Measurements from ENCODE around the gene PRUNE2.
"Not testable (repeated sequence)": the region's sequence is repeated elsewhere in the genome, so short reads cannot be mapped to it uniquely, and the experiment has no call there.

The PRUNE2 gene

GRCh38 chr9:76681556-76681955 lies 224.4 kb downstream of the PRUNE2 start:
- Histone ChIP-seq H3K4me3 (ENCODE audit: low read length) (no peak overlapping the region), H3K9ac (ENCODE audit: low read depth, low read length) (no peak overlapping the region), H3K4me1 (ENCODE audit: insufficient read depth, low read length) (no peaks in the 10 kb centered on the region), H3K36me3 (ENCODE audit: insufficient read depth, low read length) (no peaks in the 10 kb centered on the region), H3K27ac (ENCODE audit: low read depth, low read length) (no peak overlapping the region), H3K9me3 (ENCODE audit: insufficient read depth, low read depth, low read length) (no peaks in the 10 kb centered on the region), H3K27me3 (ENCODE audit: insufficient read depth, low read length) (no peaks in the 10 kb centered on the region)
- 93% methylated on average over 2 of the region's 2 CpGs for WGBS

GRCh38 chr9:76680716-76681425 lies 225.0 kb downstream of the PRUNE2 start:
- H3K9ac ChIP-seq (ENCODE audit: low read depth, low read length), result no peak overlapping the region
- 92% methylated on average over 9 of the region's 10 CpGs for WGBS
- H3K27ac ChIP-seq (ENCODE audit: low read depth, low read length), result no peak overlapping the region
- no peaks in the 10 kb centered on the region for H3K36me3 ChIP-seq (ENCODE audit: insufficient read depth, low read length)
- no peak overlapping the region for H3K4me3 ChIP-seq (ENCODE audit: low read length)
- no peaks in the 10 kb centered on the region for H3K4me1 ChIP-seq (ENCODE audit: insufficient read depth, low read length)
- no peaks in the 10 kb centered on the region for H3K27me3 ChIP-seq (ENCODE audit: insufficient read depth, low read length)
- no peaks in the 10 kb centered on the region for H3K9me3 ChIP-seq (ENCODE audit: insufficient read depth, low read depth, low read length)

- Histone ChIP-seq H3K9me3 (ENCODE audit: insufficient read depth, low read depth, low read length) (no peaks in the 10 kb centered on the region), H3K4me3 (ENCODE audit: low read length) (no peak overlapping the region), H3K36me3 (ENCODE audit: insufficient read depth, low read length) (no peaks in the 10 kb centered on the region), H3K27ac (ENCODE audit: low read depth, low read length) (no peak overlapping the region), H3K4me1 (ENCODE audit: insufficient read depth, low read length) (no peaks in the 10 kb centered on the region), H3K27me3 (ENCODE audit: insufficient read depth, low read length) (no peaks in the 10 kb centered on the region), H3K9ac (ENCODE audit: low read depth, low read length) (no peak overlapping the region)
- WGBS, result 91% methylated on average over 14 of the region's 15 CpGs
Measured at GRCh38 chr9:76677481-76678055, 228.3 kb downstream of the PRUNE2 start.

GRCh38 chr9:76676857-76677256 lies 229.1 kb downstream of the PRUNE2 start:
- H3K36me3 ChIP-seq (ENCODE audit: insufficient read depth, low read length), result no peaks in the 10 kb centered on the region
- H3K9ac ChIP-seq (ENCODE audit: low read depth, low read length), result no peak overlapping the region
- H3K9me3 ChIP-seq (ENCODE audit: insufficient read depth, low read depth, low read length), result no peaks in the 10 kb centered on the region
- no peak overlapping the region for H3K27ac ChIP-seq (ENCODE audit: low read depth, low read length)
- WGBS, result 95% methylated on average over 4 of the region's 4 CpGs
- no peaks in the 10 kb centered on the region for H3K27me3 ChIP-seq (ENCODE audit: insufficient read depth, low read length)
- H3K4me3 ChIP-seq (ENCODE audit: low read length), result no peak overlapping the region
- no peaks in the 10 kb centered on the region for H3K4me1 ChIP-seq (ENCODE audit: insufficient read depth, low read length)

- H3K4me1 ChIP-seq (ENCODE audit: insufficient read depth, low read length), result peaks cover 7% of the 10 kb centered on the region; the same call in 1 of the 2 replicates
- no peaks in the 10 kb centered on the region for H3K27me3 ChIP-seq (ENCODE audit: insufficient read depth, low read length)
- H3K9me3 ChIP-seq (ENCODE audit: insufficient read depth, low read depth, low read length), result 0 out of 2 replicates have a peak, but pooled peaks cover 4% of the 10 kb centered on the region
- whole genome bisulfite sequencing, result 95% methylated on average over 1 of the region's 1 CpG
- no peak overlapping the region for H3K9ac ChIP-seq (ENCODE audit: low read depth, low read length)
- no peaks in the 10 kb centered on the region for H3K36me3 ChIP-seq (ENCODE audit: insufficient read depth, low read length)
- H3K27ac ChIP-seq (ENCODE audit: low read depth, low read length), result no peak overlapping the region
- no peak overlapping the region for H3K4me3 ChIP-seq (ENCODE audit: low read length)
Measured at GRCh38 chr9:76667521-76667957, 238.4 kb downstream of the PRUNE2 start.

- not testable (repeated sequence) for H3K4me1 ChIP-seq (ENCODE audit: insufficient read depth, low read length); H3K36me3 ChIP-seq (ENCODE audit: insufficient read depth, low read length); H3K9me3 ChIP-seq (ENCODE audit: insufficient read depth, low read depth, low read length); H3K27me3 ChIP-seq (ENCODE audit: insufficient read depth, low read length); H3K9ac ChIP-seq (ENCODE audit: low read depth, low read length); H3K27ac ChIP-seq (ENCODE audit: low read depth, low read length); H3K4me3 ChIP-seq (ENCODE audit: low read length)
- 30% methylated on average over 10 of the region's 11 CpGs for WGBS
Measured at GRCh38 chr9:76665966-76666365, 239.9 kb downstream of the PRUNE2 start.

- 89% methylated on average over 5 of the region's 5 CpGs for WGBS
- Histone ChIP-seq H3K9me3 (ENCODE audit: insufficient read depth, low read depth, low read length) (0 out of 2 replicates have a peak, but pooled peaks cover 4% of the 10 kb centered on the region), H3K4me1 (ENCODE audit: insufficient read depth, low read length) (peaks cover 7% of the 10 kb centered on the region; the same call in 1 of the 2 replicates), H3K27ac (ENCODE audit: low read depth, low read length) (no peak overlapping the region), H3K4me3 (ENCODE audit: low read length) (no peak overlapping the region), H3K36me3 (ENCODE audit: insufficient read depth, low read length) (no peaks in the 10 kb centered on the region), H3K9ac (ENCODE audit: low read depth, low read length) (no peak overlapping the region), H3K27me3 (ENCODE audit: insufficient read depth, low read length) (no peaks in the 10 kb centered on the region)
Measured at GRCh38 chr9:76665458-76665857, 240.5 kb downstream of the PRUNE2 start.

- Histone ChIP-seq H3K9me3 (ENCODE audit: insufficient read depth, low read depth, low read length) (no peaks in the 10 kb centered on the region), H3K27me3 (ENCODE audit: insufficient read depth, low read length) (no peaks in the 10 kb centered on the region), H3K4me3 (ENCODE audit: low read length) (no peak overlapping the region), H3K36me3 (ENCODE audit: insufficient read depth, low read length) (no peaks in the 10 kb centered on the region), H3K4me1 (ENCODE audit: insufficient read depth, low read length) (peaks cover 7% of the 10 kb centered on the region; the same call in 1 of the 2 replicates), H3K9ac (ENCODE audit: low read depth, low read length) (no peak overlapping the region), H3K27ac (ENCODE audit: low read depth, low read length) (no peak overlapping the region)
- 82% methylated on average over 1 of the region's 1 CpG for WGBS
Measured at GRCh38 chr9:76664120-76664519, 241.8 kb downstream of the PRUNE2 start.

GRCh38 chr9:76662476-76663281 lies 243.2 kb downstream of the PRUNE2 start:
- H3K27me3 ChIP-seq (ENCODE audit: insufficient read depth, low read length), result no peaks in the 10 kb centered on the region
- H3K27ac ChIP-seq (ENCODE audit: low read depth, low read length), result no peak overlapping the region
- peaks cover 7% of the 10 kb centered on the region; the same call in 1 of the 2 replicates for H3K4me1 ChIP-seq (ENCODE audit: insufficient read depth, low read length)
- WGBS, result 79% methylated on average over 6 of the region's 6 CpGs
- no peak overlapping the region for H3K9ac ChIP-seq (ENCODE audit: low read depth, low read length)
- no peaks in the 10 kb centered on the region for H3K9me3 ChIP-seq (ENCODE audit: insufficient read depth, low read depth, low read length)
- H3K4me3 ChIP-seq (ENCODE audit: low read length), result no peak overlapping the region
- no peaks in the 10 kb centered on the region for H3K36me3 ChIP-seq (ENCODE audit: insufficient read depth, low read length)

GRCh38 chr9:76658510-76659231 lies 247.2 kb downstream of the PRUNE2 start:
- 68% methylated on average over 5 of the region's 6 CpGs for WGBS
- Histone ChIP-seq H3K4me1 (ENCODE audit: insufficient read depth, low read length) (peaks cover 7% of the 10 kb centered on the region; the same call in 1 of the 2 replicates), H3K36me3 (ENCODE audit: insufficient read depth, low read length) (no peaks in the 10 kb centered on the region), H3K27me3 (ENCODE audit: insufficient read depth, low read length) (no peaks in the 10 kb centered on the region), H3K27ac (ENCODE audit: low read depth, low read length) (no peak overlapping the region), H3K4me3 (ENCODE audit: low read length) (no peak overlapping the region), H3K9me3 (ENCODE audit: insufficient read depth, low read depth, low read length) (no peaks in the 10 kb centered on the region), H3K9ac (ENCODE audit: low read depth, low read length) (no peak overlapping the region)

- Histone ChIP-seq H3K36me3 (ENCODE audit: insufficient read depth, low read length) (no peaks in the 10 kb centered on the region), H3K9ac (ENCODE audit: low read depth, low read length) (no peak overlapping the region), H3K27me3 (ENCODE audit: insufficient read depth, low read length) (no peaks in the 10 kb centered on the region), H3K4me1 (ENCODE audit: insufficient read depth, low read length) (peaks cover 2% of the 10 kb centered on the region), H3K4me3 (ENCODE audit: low read length) (no peak overlapping the region), H3K9me3 (ENCODE audit: insufficient read depth, low read depth, low read length) (no peaks in the 10 kb centered on the region), H3K27ac (ENCODE audit: low read depth, low read length) (no peak overlapping the region)
Measured at GRCh38 chr9:76657265-76657664, 248.6 kb downstream of the PRUNE2 start.
